ENCODE results near the gene FKBP15. TPM values are rescaled to one million over a fixed set of nuclear protein-coding genes. Genes with fewer than 3 reads are reported as not detected.
"Not testable (repeated sequence)": the region's sequence is repeated elsewhere in the genome, so short reads cannot be mapped to it uniquely, and the experiment has no call there.

The FKBP15 gene
- total RNA-seq, 1 experiment from 2014 or later: 7.7 TPM

GRCh38 chr9:113137196-113138168 lies 83.6 kb downstream of the FKBP15 start:
- no peak for DNase-seq (ENCODE audit: low read depth)
- in situ Hi-C loops (cut with HindIII; ENCODE audit: low pct_unique_long_range_greater_than_20kb, low sequenced_read_pairs): no loop called here

GRCh38 chr9:113131689-113132151 lies 89.4 kb downstream of the FKBP15 start:
- DNase-seq (ENCODE audit: low read depth): peak; percentile 27
- in situ Hi-C loops (cut with HindIII; ENCODE audit: low pct_unique_long_range_greater_than_20kb, low sequenced_read_pairs): no loop called here

GRCh38 chr9:113129884-113130283 lies 91.2 kb downstream of the FKBP15 start:
- DNase-seq (ENCODE audit: low read depth): no peak
- in situ Hi-C loops (cut with HindIII; ENCODE audit: low pct_unique_long_range_greater_than_20kb, low sequenced_read_pairs): no loop called here

- no peak for DNase-seq (ENCODE audit: low read depth)
- in situ Hi-C loops (cut with HindIII; ENCODE audit: low pct_unique_long_range_greater_than_20kb, low sequenced_read_pairs): no loop called here
These were observed 91.6 kb downstream of the FKBP15 start for GRCh38 chr9:113129466-113129865.

- in situ Hi-C loops (cut with HindIII; ENCODE audit: low pct_unique_long_range_greater_than_20kb, low sequenced_read_pairs): no loop called here
- no peak for DNase-seq (ENCODE audit: low read depth)
These were observed 95.6 kb downstream of the FKBP15 start for GRCh38 chr9:113125386-113126035.

GRCh38 chr9:113118829-113119228 lies 102.2 kb downstream of the FKBP15 start:
- in situ Hi-C loops (cut with HindIII; ENCODE audit: low pct_unique_long_range_greater_than_20kb, low sequenced_read_pairs); DNase-seq (ENCODE audit: low read depth): not testable (repeated sequence)

Other genes starting within 250 kb of the FKBP15 start
- gene ZNF883, start 209.1 kb downstream of the FKBP15 start, total RNA-seq (2014; rRNA removed; shearing (Covaris generic); ENCODE audit: low replicate concordance): not detected in 2 replicates
- not detected in 2 replicates for gene ZFP37, start 164.6 kb downstream of the FKBP15 start, total RNA-seq (2014; rRNA removed; shearing (Covaris generic); ENCODE audit: low replicate concordance)
- gene SLC31A2, start 70.3 kb downstream of the FKBP15 start, total RNA-seq (2014; rRNA removed; shearing (Covaris generic); ENCODE audit: low replicate concordance): 1.4 and 4.7 TPM in 2 replicates
- 9.4 and 13.3 TPM in 2 replicates for gene SLC31A1, start 267 bp upstream of the FKBP15 start, total RNA-seq (2014; rRNA removed; shearing (Covaris generic); ENCODE audit: low replicate concordance)
- 31.2 and 68.7 TPM in 2 replicates for gene CDC26, start 54.3 kb upstream of the FKBP15 start, total RNA-seq (2014; rRNA removed; shearing (Covaris generic); ENCODE audit: low replicate concordance)
- gene PRPF4, start 54.4 kb upstream of the FKBP15 start, total RNA-seq (2014; rRNA removed; shearing (Covaris generic); ENCODE audit: low replicate concordance): 44.6 and 56.1 TPM in 2 replicates
- gene RNF183, start 82.1 kb upstream of the FKBP15 start, total RNA-seq (2014; rRNA removed; shearing (Covaris generic); ENCODE audit: low replicate concordance): 0.23 and 0.95 TPM in 2 replicates
- gene WDR31, start 119.0 kb upstream of the FKBP15 start, total RNA-seq (2014; rRNA removed; shearing (Covaris generic); ENCODE audit: low replicate concordance): 4.1 and 7.8 TPM in 2 replicates
- gene BSPRY, start 128.3 kb upstream of the FKBP15 start, total RNA-seq (2014; rRNA removed; shearing (Covaris generic); ENCODE audit: low replicate concordance): not detected in 2 replicates
- gene HDHD3, start 155.7 kb upstream of the FKBP15 start, total RNA-seq (2014; rRNA removed; shearing (Covaris generic); ENCODE audit: low replicate concordance): 19.4 and 39.5 TPM in 2 replicates
- gene ALAD, start 180.0 kb upstream of the FKBP15 start, total RNA-seq (2014; rRNA removed; shearing (Covaris generic); ENCODE audit: low replicate concordance): 14.5 and 16.5 TPM in 2 replicates
- gene POLE3, start 189.4 kb upstream of the FKBP15 start, total RNA-seq (2014; rRNA removed; shearing (Covaris generic); ENCODE audit: low replicate concordance): 88.0 and 97.8 TPM in 2 replicates
- not detected in 2 replicates for gene C9orf43, start 189.5 kb upstream of the FKBP15 start, total RNA-seq (2014; rRNA removed; shearing (Covaris generic); ENCODE audit: low replicate concordance)
- 52.7 and 74.5 TPM in 2 replicates for gene RGS3, start 242.4 kb upstream of the FKBP15 start, total RNA-seq (2014; rRNA removed; shearing (Covaris generic); ENCODE audit: low replicate concordance)